GM20431 (cell line): ENCODE data around the gene ACOX3.

Source experiments
- in situ Hi-C: fragments of 300-500 bp; cut with MseI, MboI; formaldehyde crosslinking; loops from one replicate; pipeline ENCODE4 v1.15.0; 2020; ENCODE audit warnings: low sequenced_read_pairs; ENCODE audit not compliant: unreplicated experiment

The ACOX3 gene

DNA sequence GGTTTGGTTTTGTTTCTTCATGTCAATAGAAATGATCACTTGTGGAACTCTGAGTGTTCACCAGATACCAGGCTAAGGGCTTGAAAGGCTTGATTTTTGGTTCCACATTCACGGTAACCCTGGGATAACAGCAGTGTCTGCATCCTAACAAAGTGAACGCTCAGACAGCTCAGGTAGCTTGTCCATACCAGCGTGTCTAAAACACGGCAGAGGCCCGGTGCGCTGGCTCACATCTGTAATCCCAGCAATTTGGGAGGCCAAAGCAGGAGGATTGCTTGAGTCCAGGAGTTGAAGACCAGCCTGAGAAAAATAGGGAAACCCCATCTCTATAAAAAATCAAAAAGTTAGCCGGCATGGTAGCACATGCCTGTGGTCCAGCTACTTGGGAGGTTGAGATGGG is 122.0 kb downstream of the ACOX3 start:
- in situ Hi-C loops, result no loop called here

- in situ Hi-C loops, result no loop called here
Measured at GRCh38 chr4:8317474-8317873, 123.0 kb downstream of the ACOX3 start.

GRCh38 chr4:8316911-8317351 is 123.6 kb downstream of the ACOX3 start:
- in situ Hi-C loops, result no loop called here
